Hair follicular keratinocyte (primary cell): ENCODE data around the gene GLIPR1. TPM values are rescaled to one million over a fixed set of nuclear protein-coding genes. Genes with fewer than 3 reads are reported as not detected.

Experiments used
- total RNA-seq: library from RNA; depleted of rRNA; stranded (reverse); fragments of >200 nt; gene quantifications from 2 replicates; pipeline ENCODE4 v1.2.3, GENCODE V29; 2015

GLIPR1 gene
- 3.4 and 7.4 TPM in 2 replicates for total RNA-seq

DNA sequence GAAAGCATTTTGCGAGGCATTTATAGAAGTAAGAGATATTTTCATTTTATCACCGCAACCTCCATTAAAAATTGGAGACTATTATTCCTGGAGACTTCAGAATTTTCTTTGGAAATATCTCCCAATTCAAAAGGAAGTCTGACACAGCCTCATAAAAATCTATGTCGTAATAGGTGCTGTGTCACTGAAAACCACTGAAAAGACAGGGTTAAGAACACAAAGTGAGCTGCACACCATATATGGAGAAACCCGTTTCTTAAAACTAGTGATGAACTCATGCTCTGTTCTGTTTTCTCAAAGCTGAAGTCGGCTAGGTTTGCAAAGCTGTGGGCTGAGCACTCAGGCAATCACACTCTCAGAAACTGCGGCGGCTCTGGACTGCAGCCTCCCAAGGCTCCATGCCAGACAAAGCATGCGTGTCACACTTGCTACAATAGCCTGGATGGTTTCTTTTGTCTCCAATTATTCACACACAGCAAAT is at the start of gene GLIPR1:
Gene GLIPR1 (plus strand): TSS at position 287 of the 481 bp plus-strand sequence. CDS start 126 bp downstream, at position 413.

DNA sequence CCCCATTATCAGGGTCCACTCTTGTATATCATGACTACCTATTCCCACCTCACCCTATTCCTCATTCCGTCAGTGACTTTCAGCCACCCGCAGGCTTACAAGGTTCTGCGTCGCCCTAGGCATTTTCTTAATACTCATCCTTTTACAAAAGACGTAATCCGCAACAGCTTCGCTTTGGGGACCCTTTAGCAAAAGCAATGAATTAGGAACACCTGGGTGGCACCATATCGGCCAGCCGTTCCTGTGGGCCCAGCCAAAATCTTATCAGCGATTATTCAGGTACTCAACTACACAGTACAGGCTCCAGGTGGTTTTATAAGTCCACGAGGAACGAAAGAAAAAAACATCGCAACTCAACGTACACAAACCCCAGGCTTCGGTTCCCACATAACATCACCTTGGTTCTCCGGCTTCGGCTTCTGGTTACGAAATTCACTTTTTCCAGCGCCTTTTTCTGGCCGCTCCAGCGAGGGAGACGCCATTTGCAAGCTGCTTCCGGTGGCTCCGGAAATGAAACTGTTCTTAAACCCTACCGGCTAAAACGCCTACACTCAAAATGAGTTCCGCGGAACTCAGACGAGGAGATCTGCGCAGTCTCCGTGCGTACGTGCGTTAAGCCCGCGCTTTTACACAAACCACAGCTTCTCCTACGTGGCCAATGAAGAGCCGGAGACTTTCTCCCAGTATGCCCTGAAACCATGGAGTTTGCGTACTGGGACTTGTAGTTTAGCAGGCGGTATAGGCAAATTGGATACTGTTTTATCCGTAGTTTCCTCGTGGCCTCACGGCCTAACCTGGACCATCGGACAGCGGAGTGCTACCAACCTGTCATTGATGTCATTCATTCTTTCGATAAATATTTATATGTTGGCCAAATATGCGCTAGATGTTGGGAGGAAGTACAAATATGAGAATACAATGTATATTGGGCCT is 30.8 kb downstream of the GLIPR1 start, which contains the start of gene KRR1:
Gene KRR1 (minus strand): TSS at position 494 of the 933 bp plus-strand sequence. CDS start 12 bp downstream, at position 482.

Other genes starting within 250 kb of the GLIPR1 start
- gene CAPS2, start 150.4 kb upstream of the GLIPR1 start, total RNA-seq: 1.6 and 2.8 TPM in 2 replicates
- gene GLIPR1L1, start 146.1 kb upstream of the GLIPR1 start, total RNA-seq: not detected in 2 replicates
- 0.47 and 0.57 TPM in 2 replicates for gene GLIPR1L2, start 89.7 kb upstream of the GLIPR1 start, total RNA-seq
- gene KRR1, start 30.9 kb downstream of the GLIPR1 start, total RNA-seq: 33.0 and 48.9 TPM in 2 replicates